ENCODE measurements around the gene IFNK. TPM values are rescaled to one million over a fixed set of nuclear protein-coding genes. Genes with fewer than 3 reads are reported as not detected.

Gene IFNK
- polyA plus RNA-seq, 1 of the 3 experiments (the other 2 are of a cell fraction), result not detected

DNA sequence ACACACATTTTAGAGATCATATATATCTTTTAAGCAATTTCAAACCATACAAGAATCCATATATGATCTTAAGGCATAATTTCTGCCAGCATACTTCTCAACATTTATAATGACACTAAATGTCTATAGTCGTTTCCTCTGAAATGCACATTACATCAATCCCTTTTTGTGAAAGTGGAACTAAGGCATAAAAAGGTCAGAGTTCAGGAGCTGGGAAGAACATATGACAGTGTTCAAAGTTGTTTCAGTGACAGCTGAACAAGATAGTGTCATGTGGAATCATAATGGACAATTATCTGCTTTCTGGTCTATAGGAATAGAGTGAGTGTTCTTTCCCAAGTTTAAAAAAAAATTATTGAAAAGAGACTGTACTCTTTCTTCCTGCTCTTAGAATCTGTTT lies 8.0 kb downstream of the IFNK start:
- Histone ChIP-seq H3K4me1 (ENCODE audit: control insufficient read depth in 1 of 2, insufficient read depth in 2 of 2, low read depth in 1 of 2, low read length in 1 of 2) (peaks cover 0 to 8% of the 10 kb centered on the region in 2 experiments; a peak in 1 of 4 replicates), H3K9ac (no peak overlapping the region), H4K20me1 (ENCODE audit: insufficient read depth) (no peaks in the 10 kb centered on the region), H3K4me2 (no peak overlapping the region), H3F3A (replicated peaks; ENCODE audit: insufficient read depth) (peaks cover 2% of the 10 kb centered on the region), H3K4me3 (ENCODE audit: low read depth in 2 of 2, low read length in 1 of 2) (no peak overlapping the region), H3K27ac (ENCODE audit: low read depth in 2 of 2, low read length in 1 of 2) (no peak overlapping the region), H3K9me3 (no peaks in the 10 kb centered on the region), H3K9me2 (no peaks in the 10 kb centered on the region), H2AFZ (ENCODE audit: low read depth) (no peak overlapping the region), H3K79me2 (ENCODE audit: insufficient read depth) (no peaks in the 10 kb centered on the region), H3K27me3 (ENCODE audit: insufficient read depth) (no peaks in the 10 kb centered on the region), H3K36me3 (replicated peaks in 1 of 2; ENCODE audit: control insufficient read depth in 1 of 2, insufficient read depth in 2 of 2, low read length in 1 of 2) (no peaks in the 10 kb centered on the region)
- CTCF ChIA-PET, result interaction anchor here (1.8 kb wide), 1 partner anchor 15 kb away, joined by 5 read pairs; no protein-coding TSS in a partner anchor
- POLR2A ChIA-PET, result no interaction called here
- TF ChIP-seq FOXM1 (IDR thresholded peaks at IDR 0.05; ENCODE audit: low read depth), result no peak
- no peak for TF ChIP-seq SMC3 (IDR thresholded peaks at IDR 0.05; ENCODE audit: low read depth, low read length)
- TF ChIP-seq, protein P1, sequence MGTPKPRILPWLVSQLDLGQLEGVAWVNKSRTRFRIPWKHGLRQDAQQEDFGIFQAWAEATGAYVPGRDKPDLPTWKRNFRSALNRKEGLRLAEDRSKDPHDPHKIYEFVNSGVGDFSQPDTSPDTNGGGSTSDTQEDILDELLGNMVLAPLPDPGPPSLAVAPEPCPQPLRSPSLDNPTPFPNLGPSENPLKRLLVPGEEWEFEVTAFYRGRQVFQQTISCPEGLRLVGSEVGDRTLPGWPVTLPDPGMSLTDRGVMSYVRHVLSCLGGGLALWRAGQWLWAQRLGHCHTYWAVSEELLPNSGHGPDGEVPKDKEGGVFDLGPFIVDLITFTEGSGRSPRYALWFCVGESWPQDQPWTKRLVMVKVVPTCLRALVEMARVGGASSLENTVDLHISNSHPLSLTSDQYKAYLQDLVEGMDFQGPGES (IDR thresholded peaks at IDR 0.05; ENCODE audit: low read depth, low read length), result no peak
- WGBS (ENCODE audit: low lambda C conversion rate), result 80% methylated on average over 1 of the region's 1 CpG
- DNase-seq, result no peak

DNA sequence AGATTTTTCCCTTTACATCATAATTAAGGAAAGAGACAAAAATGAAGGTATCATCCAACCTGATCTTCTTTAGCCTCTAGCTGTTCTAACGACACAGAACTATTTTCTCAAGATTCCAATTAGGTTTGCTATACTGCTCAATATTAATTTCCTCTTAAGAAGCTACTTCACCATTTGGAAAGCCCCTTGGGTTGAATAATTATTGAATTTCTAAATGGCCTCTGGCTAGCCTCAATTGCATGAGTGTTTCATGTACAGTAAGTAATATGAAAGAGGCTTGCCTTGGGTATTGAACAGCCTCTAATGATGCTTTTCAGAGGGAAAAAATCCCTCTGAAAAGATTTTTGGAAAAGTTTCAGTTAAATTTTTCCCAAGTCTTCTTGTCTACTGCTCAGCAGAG lies 9.2 kb downstream of the IFNK start:
- TF ChIP-seq CHD2 (IDR thresholded peaks at IDR 0.05; ENCODE audit: low read length, partially characterized antibody) (no peak), GATA2 (CRISPR knock-in tag; IDR thresholded peaks at IDR 0.05) (no peak), RAD21 (IDR thresholded peaks at IDR 0.05; ENCODE audit: low read length) (no peak), YY1 (IDR thresholded peaks at IDR 0.05; ENCODE audit: low read depth) (no peak), EZH2phosphoT487 (IDR thresholded peaks at IDR 0.05; ENCODE audit: borderline replicate concordance, low read depth) (no peak), RCOR1 (IDR thresholded peaks at IDR 0.05; ENCODE audit: low read length) (no peak), FOXJ3 (CRISPR knock-in tag; IDR thresholded peaks at IDR 0.05) (no peak)
- Histone ChIP-seq H3K36me3 (replicated peaks in 1 of 2; ENCODE audit: control insufficient read depth in 1 of 2, insufficient read depth in 2 of 2, low read length in 1 of 2) (no peaks in the 10 kb centered on the region), H3K4me2 (no peak overlapping the region), H3K9ac (no peak overlapping the region), H3K9me3 (no peaks in the 10 kb centered on the region), H4K20me1 (ENCODE audit: insufficient read depth) (no peaks in the 10 kb centered on the region), H3K27me3 (ENCODE audit: insufficient read depth) (no peaks in the 10 kb centered on the region), H3F3A (replicated peaks; ENCODE audit: insufficient read depth) (no peaks in the 10 kb centered on the region), H3K4me1 (ENCODE audit: control insufficient read depth in 1 of 2, insufficient read depth in 2 of 2, low read depth in 1 of 2, low read length in 1 of 2) (peaks cover 0 to 8% of the 10 kb centered on the region in 2 experiments; a peak in 1 of 4 replicates), H3K4me3 (ENCODE audit: low read depth in 2 of 2, low read length in 1 of 2) (no peak overlapping the region), H3K79me2 (ENCODE audit: insufficient read depth) (no peaks in the 10 kb centered on the region), H3K27ac (ENCODE audit: low read depth in 2 of 2, low read length in 1 of 2) (no peak overlapping the region), H2AFZ (ENCODE audit: low read depth) (no peak overlapping the region), H3K9me2 (no peaks in the 10 kb centered on the region)
- WGBS (ENCODE audit: low lambda C conversion rate), result 93% methylated on average over 1 of the region's 1 CpG
- DNase-seq, result no peak
- ChIA-PET POLR2A (no interaction called here), CTCF (interaction anchor here (0.8 to 1.8 kb wide), 3 partner anchors 14 to 195 kb away, joined by 3 to 5 read pairs (median 5); no protein-coding TSS in a partner anchor)

DNA sequence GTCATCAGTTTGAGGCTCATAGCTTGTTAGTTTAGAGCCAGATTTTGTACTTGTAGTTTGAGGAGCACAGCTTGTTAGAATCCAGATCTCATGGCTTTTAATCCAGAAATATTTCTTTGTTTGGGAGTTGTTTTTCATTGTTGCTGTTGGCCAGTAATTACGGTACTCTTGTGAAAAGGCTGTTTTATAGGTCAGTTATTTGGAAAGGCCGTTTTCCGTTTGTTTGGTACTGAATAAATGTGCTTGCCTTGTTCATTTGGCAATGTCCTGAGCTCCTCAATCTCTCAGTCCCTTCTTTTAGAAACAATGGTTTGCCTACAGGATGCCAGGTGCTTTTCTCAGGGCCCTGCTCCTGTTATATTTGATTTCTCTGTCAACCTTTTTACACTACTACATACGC lies 10.0 kb downstream of the IFNK start:
- CTCF ChIA-PET, result interaction anchor here (0.7 to 1.8 kb wide), 4 partner anchors 12 to 201 kb away, joined by 3 to 5 read pairs (median 3); no protein-coding TSS in a partner anchor
- H3K36me3 ChIP-seq (replicated peaks in 1 of 2; ENCODE audit: control insufficient read depth in 1 of 2, insufficient read depth in 2 of 2, low read length in 1 of 2), result no peaks in the 10 kb centered on the region
- no peaks in the 10 kb centered on the region for H3K27me3 ChIP-seq (ENCODE audit: insufficient read depth)
- peaks cover 0 to 4% of the 10 kb centered on the region in 2 experiments; a peak in 1 of 4 replicates for H3K4me1 ChIP-seq (ENCODE audit: control insufficient read depth in 1 of 2, insufficient read depth in 2 of 2, low read depth in 1 of 2, low read length in 1 of 2)
- WGBS (ENCODE audit: low lambda C conversion rate), result 88% methylated on average over 4 of the region's 4 CpGs
- no peaks in the 10 kb centered on the region for H3K9me2 ChIP-seq
- no peaks in the 10 kb centered on the region for H3K9me3 ChIP-seq
- POLR2A ChIA-PET, result no interaction called here
- H3K4me2 ChIP-seq, result no peak overlapping the region
- H3K4me3 ChIP-seq (ENCODE audit: low read depth in 2 of 2, low read length in 1 of 2), result no peak overlapping the region
- H3K79me2 ChIP-seq (ENCODE audit: insufficient read depth), result no peaks in the 10 kb centered on the region
- no peak for DNase-seq
- H3K27ac ChIP-seq (ENCODE audit: low read depth in 2 of 2, low read length in 1 of 2), result no peak overlapping the region
- no peak overlapping the region for H2AFZ ChIP-seq (ENCODE audit: low read depth)
- no peaks in the 10 kb centered on the region for H3F3A ChIP-seq (replicated peaks; ENCODE audit: insufficient read depth)
- H4K20me1 ChIP-seq (ENCODE audit: insufficient read depth), result no peaks in the 10 kb centered on the region
- H3K9ac ChIP-seq, result no peak overlapping the region
- TF ChIP-seq, protein P2, sequence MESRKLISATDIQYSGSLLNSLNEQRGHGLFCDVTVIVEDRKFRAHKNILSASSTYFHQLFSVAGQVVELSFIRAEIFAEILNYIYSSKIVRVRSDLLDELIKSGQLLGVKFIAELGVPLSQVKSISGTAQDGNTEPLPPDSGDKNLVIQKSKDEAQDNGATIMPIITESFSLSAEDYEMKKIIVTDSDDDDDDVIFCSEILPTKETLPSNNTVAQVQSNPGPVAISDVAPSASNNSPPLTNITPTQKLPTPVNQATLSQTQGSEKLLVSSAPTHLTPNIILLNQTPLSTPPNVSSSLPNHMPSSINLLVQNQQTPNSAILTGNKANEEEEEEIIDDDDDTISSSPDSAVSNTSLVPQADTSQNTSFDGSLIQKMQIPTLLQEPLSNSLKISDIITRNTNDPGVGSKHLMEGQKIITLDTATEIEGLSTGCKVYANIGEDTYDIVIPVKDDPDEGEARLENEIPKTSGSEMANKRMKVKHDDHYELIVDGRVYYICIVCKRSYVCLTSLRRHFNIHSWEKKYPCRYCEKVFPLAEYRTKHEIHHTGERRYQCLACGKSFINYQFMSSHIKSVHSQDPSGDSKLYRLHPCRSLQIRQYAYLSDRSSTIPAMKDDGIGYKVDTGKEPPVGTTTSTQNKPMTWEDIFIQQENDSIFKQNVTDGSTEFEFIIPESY (IDR thresholded peaks at IDR 0.05; ENCODE audit: borderline replicate concordance, low read depth), result no peak
- TF ChIP-seq, protein P3, sequence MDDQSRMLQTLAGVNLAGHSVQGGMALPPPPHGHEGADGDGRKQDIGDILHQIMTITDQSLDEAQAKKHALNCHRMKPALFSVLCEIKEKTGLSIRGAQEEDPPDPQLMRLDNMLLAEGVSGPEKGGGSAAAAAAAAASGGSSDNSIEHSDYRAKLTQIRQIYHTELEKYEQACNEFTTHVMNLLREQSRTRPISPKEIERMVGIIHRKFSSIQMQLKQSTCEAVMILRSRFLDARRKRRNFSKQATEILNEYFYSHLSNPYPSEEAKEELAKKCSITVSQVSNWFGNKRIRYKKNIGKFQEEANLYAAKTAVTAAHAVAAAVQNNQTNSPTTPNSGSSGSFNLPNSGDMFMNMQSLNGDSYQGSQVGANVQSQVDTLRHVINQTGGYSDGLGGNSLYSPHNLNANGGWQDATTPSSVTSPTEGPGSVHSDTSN (IDR thresholded peaks at IDR 0.05), result no peak
- TF ChIP-seq YY1 (IDR thresholded peaks at IDR 0.05; ENCODE audit: low read depth) (no peak), POLR2AphosphoS5 (IDR thresholded peaks at IDR 0.05; ENCODE audit: low read depth, low read length) (no peak), JUND (IDR thresholded peaks at IDR 0.05) (no peak), GABPA (IDR thresholded peaks at IDR 0.05; ENCODE audit: low read depth) (no peak), RFX5 (IDR thresholded peaks at IDR 0.05; ENCODE audit: low read length) (no peak)
- TF ChIP-seq, protein P4, sequence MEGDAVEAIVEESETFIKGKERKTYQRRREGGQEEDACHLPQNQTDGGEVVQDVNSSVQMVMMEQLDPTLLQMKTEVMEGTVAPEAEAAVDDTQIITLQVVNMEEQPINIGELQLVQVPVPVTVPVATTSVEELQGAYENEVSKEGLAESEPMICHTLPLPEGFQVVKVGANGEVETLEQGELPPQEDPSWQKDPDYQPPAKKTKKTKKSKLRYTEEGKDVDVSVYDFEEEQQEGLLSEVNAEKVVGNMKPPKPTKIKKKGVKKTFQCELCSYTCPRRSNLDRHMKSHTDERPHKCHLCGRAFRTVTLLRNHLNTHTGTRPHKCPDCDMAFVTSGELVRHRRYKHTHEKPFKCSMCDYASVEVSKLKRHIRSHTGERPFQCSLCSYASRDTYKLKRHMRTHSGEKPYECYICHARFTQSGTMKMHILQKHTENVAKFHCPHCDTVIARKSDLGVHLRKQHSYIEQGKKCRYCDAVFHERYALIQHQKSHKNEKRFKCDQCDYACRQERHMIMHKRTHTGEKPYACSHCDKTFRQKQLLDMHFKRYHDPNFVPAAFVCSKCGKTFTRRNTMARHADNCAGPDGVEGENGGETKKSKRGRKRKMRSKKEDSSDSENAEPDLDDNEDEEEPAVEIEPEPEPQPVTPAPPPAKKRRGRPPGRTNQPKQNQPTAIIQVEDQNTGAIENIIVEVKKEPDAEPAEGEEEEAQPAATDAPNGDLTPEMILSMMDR (IDR thresholded peaks at IDR 0.05), result no peak
